Activated CD4-positive, alpha-beta memory T cell treated with anti-CD3 and anti-CD28 coated beads for 36 hours (primary cell): ENCODE measurements around the gene FBL. TPM values are rescaled to one million over a fixed set of nuclear protein-coding genes. Genes with fewer than 3 reads are reported as not detected.
A peak's percentile ranks its signal among the peaks of the same experiment; 100 is the strongest.

Source experiments
- CTCF ChIA-PET: fragments of 350-600 bp; sonication (Branson Sonifier 250); formaldehyde crosslinking; loops from one replicate; lab custom pipeline; 2021; ENCODE audit warnings: antibody characterized with exemption, inconsistent platforms; lab: Charles Lee
- POLR2A ChIA-PET: fragments of 350-600 bp; sonication (Branson Sonifier 250); formaldehyde crosslinking; loops from one replicate; lab custom pipeline; 2021; ENCODE audit warnings: antibody characterized with exemption; lab: Charles Lee
- DNase-seq: peaks from one replicate; pipeline ENCODE4 v3.0.0-alpha.2; 2020
- H3K27ac Mint-ChIP-seq: one replicate; pipeline ENCODE4 v1.8.0; 2021; ENCODE audit warnings: mixed read lengths
- H3K27me3 Mint-ChIP-seq: one replicate; pipeline ENCODE4 v1.8.0; 2021; ENCODE audit warnings: mixed read lengths
- H3K36me3 Mint-ChIP-seq: one replicate; pipeline ENCODE4 v1.8.0; 2021; ENCODE audit warnings: mixed read lengths
- H3K4me1 Mint-ChIP-seq: one replicate; pipeline ENCODE4 v1.8.0; 2021; ENCODE audit warnings: low read depth, mixed read lengths
- H3K4me3 Mint-ChIP-seq: one replicate; pipeline ENCODE4 v1.8.0; 2021; ENCODE audit warnings: mild to moderate bottlenecking, mixed read lengths
- H3K9me3 Mint-ChIP-seq: one replicate; pipeline ENCODE4 v1.8.0; 2021; ENCODE audit warnings: mixed read lengths
- intact Hi-C: fragments of 100-400 bp; cut with micrococcal nuclease; formaldehyde crosslinking; loops from one replicate; pipeline ENCODE4 v1.15.1; 2023
- total RNA-seq, 2 experiments: library from RNA; stranded (reverse); gene quantifications; one replicate each; pipeline ENCODE4 v1.2.3, GENCODE V29; 2021

Gene FBL
- total RNA-seq, 2 experiments from 2014 or later, result 579 to 589 TPM

DNA sequence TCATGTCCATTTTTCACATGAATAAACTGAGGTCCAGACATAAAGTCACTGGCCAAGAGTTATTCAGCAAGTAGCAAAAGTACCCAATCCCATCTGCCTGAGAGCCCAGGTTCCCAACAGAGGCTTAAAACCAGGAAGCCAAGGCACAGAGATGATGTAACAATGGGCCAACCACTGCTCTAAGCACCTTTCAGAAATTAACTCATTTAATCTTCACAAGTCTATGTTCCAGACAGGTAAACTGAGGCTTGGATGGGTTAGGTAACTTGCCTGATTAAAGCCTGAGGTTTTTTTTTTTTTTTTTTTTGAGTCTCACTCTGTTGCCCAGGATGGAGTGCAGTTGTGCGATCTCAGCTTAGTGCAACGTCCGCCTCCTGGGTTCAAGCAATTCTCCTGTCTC, 8.2 kb downstream of the FBL start:
- H3K27me3 Mint-ChIP-seq, result no peaks in the 10 kb centered on the region
- ChIA-PET POLR2A (no interaction called here), CTCF (no interaction called here)
- H3K27ac Mint-ChIP-seq, result no peak overlapping the region
- DNase-seq, result no peak
- peaks cover 27% of the 10 kb centered on the region for H3K4me1 Mint-ChIP-seq
- no peak overlapping the region for H3K4me3 Mint-ChIP-seq
- intact Hi-C loops, result no loop called here
- H3K36me3 Mint-ChIP-seq, result peaks cover 59% of the 10 kb centered on the region
- H3K9me3 Mint-ChIP-seq, result no peaks in the 10 kb centered on the region

GRCh38 chr19:39834287-39834841, 11.8 kb downstream of the FBL start:
- Mint-ChIP-seq H3K27me3 (no peaks in the 10 kb centered on the region), H3K4me1 (peaks cover 21% of the 10 kb centered on the region), H3K4me3 (peak overlapping the region; percentile 50), H3K9me3 (no peaks in the 10 kb centered on the region), H3K27ac (peak overlapping the region; percentile 74), H3K36me3 (peaks cover 53% of the 10 kb centered on the region)
- ChIA-PET POLR2A (interaction anchor here (1.2 to 2.1 kb wide), 5 partner anchors 9 to 136 kb away, joined by 3 to 20 read pairs (median 8); partner anchors contain the start of genes FBL and PSMC4), CTCF (interaction anchor here (0.7 to 2.2 kb wide), 8 partner anchors 9 to 306 kb away, joined by 3 to 56 read pairs (median 4); partner anchors contain the start of genes FBL and PSMC4)
- intact Hi-C loops, result no loop called here
- no peak for DNase-seq

DNA sequence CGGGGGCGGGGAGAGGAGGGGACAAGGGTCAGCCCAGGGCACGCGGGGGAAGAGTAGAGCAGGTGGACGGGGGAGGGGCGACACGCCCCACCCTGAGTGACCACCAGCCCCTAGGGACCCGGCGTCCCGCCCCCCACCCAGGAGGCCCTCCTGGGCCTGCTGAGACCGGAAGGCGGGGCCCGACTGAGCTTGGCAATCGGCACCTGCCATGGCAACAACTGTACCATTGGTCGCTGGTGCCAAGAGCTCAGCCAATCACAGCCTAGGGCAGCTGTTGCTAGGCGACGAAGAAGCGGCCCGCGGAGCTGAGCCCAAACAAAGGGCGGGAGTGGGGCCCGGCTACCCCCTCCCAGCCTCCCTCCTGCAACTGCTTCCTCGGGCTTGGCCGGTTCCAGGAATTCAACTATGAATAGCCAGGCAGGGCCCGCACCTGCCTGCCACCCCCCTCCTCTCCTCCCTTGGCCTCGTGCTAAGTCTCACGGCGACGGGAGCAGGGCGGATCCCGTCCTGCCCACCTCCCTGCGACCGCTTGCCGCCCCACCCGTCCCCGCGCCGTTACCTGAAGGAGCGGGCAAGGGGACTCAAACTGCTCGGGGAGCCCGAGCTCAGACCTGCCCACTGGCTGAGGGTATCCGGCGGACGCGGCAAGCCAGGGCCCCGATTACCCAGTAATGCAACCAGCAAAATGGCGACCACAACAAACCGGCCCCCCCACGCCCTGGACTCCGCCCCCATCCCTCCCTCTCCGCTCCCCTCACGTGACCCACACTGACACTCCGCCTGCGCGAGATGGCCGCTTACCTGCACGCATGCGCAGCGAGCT, 12.5 kb downstream of the FBL start, which contains the start of gene DYRK1B:
DYRK1B (minus strand) TSS at position 699 of the 823 bp plus-strand sequence. CDS start 2,295 bp downstream, outside the sequence.
- Mint-ChIP-seq H3K27me3 (no peaks in the 10 kb centered on the region), H3K9me3 (no peaks in the 10 kb centered on the region), H3K4me1 (peaks cover 26% of the 10 kb centered on the region), H3K4me3 (peak within 1 kb of the TSS; percentile 58), H3K27ac (peak within 1 kb of the TSS; percentile 74), H3K36me3 (peaks cover 52% of the 10 kb centered on the region)
- POLR2A ChIA-PET, result interaction anchor here (1.2 to 2.1 kb wide), 5 partner anchors 9 to 137 kb away, joined by 3 to 20 read pairs (median 8); partner anchors contain the start of genes FBL and PSMC4
- intact Hi-C loops, result loop anchor here (1.0 kb wide), 2 partner anchors 9 to 13 kb away; partner anchors contain the start of gene FBL
- peak; percentile 98 for DNase-seq
- CTCF ChIA-PET, result interaction anchor here (0.6 to 2.2 kb wide), 9 partner anchors 9 to 307 kb away, joined by 3 to 56 read pairs (median 4); partner anchors contain the start of genes FBL and PSMC4

DNA sequence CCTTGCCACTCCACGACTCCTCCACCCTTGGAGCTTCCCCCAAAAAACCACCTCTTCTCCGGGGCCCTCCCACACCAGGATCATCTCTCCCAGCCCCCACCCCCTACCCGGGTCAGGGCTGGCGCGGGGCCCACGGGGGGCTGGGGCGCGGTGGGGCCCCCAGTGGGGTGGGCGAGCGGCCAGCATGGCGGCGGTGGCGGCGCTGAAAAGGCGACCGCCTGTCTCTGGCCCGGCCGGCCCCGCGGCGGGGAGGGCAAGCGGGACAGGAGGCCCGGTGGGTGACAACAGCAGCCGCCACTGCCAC, 13.1 kb downstream of the FBL start:
- H3K4me3 Mint-ChIP-seq, result peak overlapping the region; percentile 58
- intact Hi-C loops, result loop anchor here (1.0 kb wide), 2 partner anchors 9 to 13 kb away; partner anchors contain the start of gene FBL
- no peaks in the 10 kb centered on the region for H3K27me3 Mint-ChIP-seq
- ChIA-PET POLR2A (interaction anchor here (1.3 to 2.1 kb wide), 4 partner anchors 8 to 137 kb away, joined by 4 to 20 read pairs (median 8); partner anchors contain the start of genes FBL and PSMC4), CTCF (interaction anchor here (1.3 to 2.2 kb wide), 4 partner anchors 11 to 160 kb away, joined by 3 to 56 read pairs (median 4); partner anchors contain the start of genes FBL and PSMC4)
- H3K36me3 Mint-ChIP-seq, result peaks cover 52% of the 10 kb centered on the region
- H3K9me3 Mint-ChIP-seq, result no peaks in the 10 kb centered on the region
- peak overlapping the region; percentile 40 for H3K27ac Mint-ChIP-seq
- DNase-seq, result no peak
- peaks cover 29% of the 10 kb centered on the region for H3K4me1 Mint-ChIP-seq

DNA sequence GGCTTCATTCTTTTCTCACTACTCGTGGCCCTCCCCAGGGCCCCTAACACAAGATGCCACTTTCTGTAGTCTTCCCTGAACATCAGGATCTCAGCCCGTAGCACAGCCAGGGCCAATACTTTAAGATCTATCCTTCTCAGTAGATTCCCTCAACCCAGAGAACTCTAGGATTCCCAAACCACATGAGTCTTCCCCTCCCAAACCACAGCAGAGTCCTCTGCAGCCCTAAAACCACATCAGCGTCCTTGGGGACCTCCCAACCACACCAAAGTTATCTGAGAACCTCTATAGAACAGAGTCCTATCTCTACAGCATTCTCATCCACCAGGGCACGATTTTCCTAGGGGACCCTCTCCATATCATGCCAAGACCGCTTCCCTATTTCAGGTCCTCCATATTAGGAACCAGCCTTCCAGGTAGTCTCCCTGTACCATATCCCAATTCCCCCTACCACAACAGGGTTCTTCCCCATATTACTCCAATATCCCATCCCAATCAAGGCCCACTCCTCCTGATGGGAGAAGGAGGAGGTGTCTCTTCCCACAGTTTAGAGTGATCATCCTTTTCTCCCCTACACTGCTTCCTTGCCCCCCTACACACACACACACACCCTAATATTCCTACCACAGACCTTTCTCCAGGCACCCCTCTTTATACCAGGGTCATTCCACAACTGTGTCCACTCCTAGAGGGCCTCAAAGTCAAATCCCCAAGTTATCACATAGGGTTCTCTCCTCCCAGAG, 13.7 kb downstream of the FBL start:
- POLR2A ChIA-PET, result interaction anchor here (2.1 kb wide), 2 partner anchors 8 to 13 kb away, joined by 9 to 20 read pairs; partner anchors contain the start of gene FBL
- H3K36me3 Mint-ChIP-seq, result peaks cover 51% of the 10 kb centered on the region

DNA sequence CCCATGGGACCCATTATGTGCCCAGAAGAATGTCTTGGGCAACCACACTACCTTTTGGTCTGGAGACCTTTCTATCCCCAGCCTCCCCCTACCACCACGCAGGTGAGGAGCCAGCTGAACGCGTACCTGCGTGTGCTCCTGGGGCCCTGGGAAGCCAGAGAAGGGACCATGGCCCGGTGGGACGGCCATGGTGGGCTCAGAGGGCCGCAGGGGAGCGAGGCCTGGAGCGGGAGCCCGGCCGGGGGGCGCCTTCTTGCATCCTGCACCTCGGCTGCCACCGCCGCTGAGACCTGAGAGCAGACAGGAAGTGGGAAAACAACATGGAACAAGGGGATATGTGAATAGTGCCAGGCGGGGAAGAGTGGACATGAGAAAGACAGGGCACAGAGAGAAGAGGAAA, 14.5 kb downstream of the FBL start:
- Mint-ChIP-seq H3K4me3 (no peak overlapping the region), H3K27ac (peak overlapping the region; percentile 53), H3K27me3 (no peaks in the 10 kb centered on the region), H3K36me3 (peaks cover 44% of the 10 kb centered on the region), H3K4me1 (peaks cover 29% of the 10 kb centered on the region), H3K9me3 (no peaks in the 10 kb centered on the region)
- DNase-seq, result no peak
- POLR2A ChIA-PET, result no interaction called here
- CTCF ChIA-PET, result no interaction called here
- intact Hi-C loops, result no loop called here

More for the DNA sequence above, 13.7 kb downstream of the FBL start:
- Mint-ChIP-seq H3K27ac (peak overlapping the region; percentile 53), H3K27me3 (no peaks in the 10 kb centered on the region), H3K9me3 (no peaks in the 10 kb centered on the region), H3K4me1 (peaks cover 29% of the 10 kb centered on the region), H3K4me3 (peak overlapping the region; percentile 58)
- DNase-seq, result no peak
- intact Hi-C loops, result loop anchor here (1.0 kb wide), 2 partner anchors 8 to 14 kb away; partner anchors contain the start of gene FBL
- CTCF ChIA-PET, result interaction anchor here (1.4 to 2.2 kb wide), 2 partner anchors 12 to 139 kb away, joined by 4 to 56 read pairs; partner anchors contain the start of genes FBL and PSMC4

DNA sequence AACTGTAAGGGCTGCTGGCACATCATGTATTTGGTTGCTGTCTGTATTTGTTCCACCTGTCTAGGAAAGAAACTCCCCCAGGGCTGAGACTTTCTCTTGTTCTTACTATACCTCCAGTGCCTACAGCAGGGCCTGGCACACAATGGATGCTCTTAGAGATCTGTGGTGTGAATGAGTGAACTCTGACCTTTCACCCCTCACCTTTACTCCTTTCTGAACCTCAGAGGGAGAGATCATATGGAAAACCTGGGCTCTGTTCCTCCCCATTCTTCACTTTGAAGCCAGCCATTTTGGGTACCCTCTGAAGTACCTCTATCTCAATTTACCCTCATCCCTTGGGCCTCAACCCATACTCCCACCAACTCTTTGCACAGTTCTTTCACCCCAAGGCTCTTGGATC, 15.3 kb downstream of the FBL start:
- intact Hi-C loops, result no loop called here
- H3K27ac Mint-ChIP-seq, result peak overlapping the region; percentile 6

DNA sequence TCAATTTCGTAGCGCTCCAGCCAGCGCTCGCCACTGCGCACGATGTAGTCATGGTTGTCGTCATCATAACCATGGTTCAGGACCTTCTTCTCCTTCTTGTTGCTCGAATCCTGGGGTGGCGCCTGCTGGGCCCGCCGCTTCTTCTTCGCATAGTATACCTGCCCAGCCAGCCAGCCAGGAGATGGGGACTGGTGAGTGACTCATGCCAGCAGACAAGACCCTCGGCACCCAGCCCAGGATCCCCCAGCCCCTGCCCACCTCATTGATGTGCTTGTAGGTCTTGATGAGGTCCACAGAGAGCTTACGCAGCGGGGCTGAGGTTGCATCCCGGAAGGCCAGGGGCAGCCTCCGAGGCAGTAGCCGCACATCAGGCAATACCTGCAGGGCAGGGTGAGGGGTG, 15.8 kb downstream of the FBL start:
- H3K36me3 Mint-ChIP-seq, result peaks cover 36% of the 10 kb centered on the region
- ChIA-PET POLR2A (no interaction called here), CTCF (interaction anchor here (1.2 kb wide), 1 partner anchor 156 kb away, joined by 3 read pairs; no protein-coding TSS in a partner anchor)
- DNase-seq, result no peak
- no peak overlapping the region for H3K4me3 Mint-ChIP-seq
- intact Hi-C loops, result no loop called here
- H3K4me1 Mint-ChIP-seq, result peaks cover 29% of the 10 kb centered on the region
- H3K27ac Mint-ChIP-seq, result no peak overlapping the region
- no peaks in the 10 kb centered on the region for H3K27me3 Mint-ChIP-seq
- no peaks in the 10 kb centered on the region for H3K9me3 Mint-ChIP-seq

More for the DNA sequence above, 15.3 kb downstream of the FBL start:
- H3K9me3 Mint-ChIP-seq, result no peaks in the 10 kb centered on the region
- no peak for DNase-seq
- POLR2A ChIA-PET, result no interaction called here
- H3K36me3 Mint-ChIP-seq, result peaks cover 36% of the 10 kb centered on the region
- CTCF ChIA-PET, result no interaction called here
- peaks cover 29% of the 10 kb centered on the region for H3K4me1 Mint-ChIP-seq
- no peaks in the 10 kb centered on the region for H3K27me3 Mint-ChIP-seq
- H3K4me3 Mint-ChIP-seq, result no peak overlapping the region

DNA sequence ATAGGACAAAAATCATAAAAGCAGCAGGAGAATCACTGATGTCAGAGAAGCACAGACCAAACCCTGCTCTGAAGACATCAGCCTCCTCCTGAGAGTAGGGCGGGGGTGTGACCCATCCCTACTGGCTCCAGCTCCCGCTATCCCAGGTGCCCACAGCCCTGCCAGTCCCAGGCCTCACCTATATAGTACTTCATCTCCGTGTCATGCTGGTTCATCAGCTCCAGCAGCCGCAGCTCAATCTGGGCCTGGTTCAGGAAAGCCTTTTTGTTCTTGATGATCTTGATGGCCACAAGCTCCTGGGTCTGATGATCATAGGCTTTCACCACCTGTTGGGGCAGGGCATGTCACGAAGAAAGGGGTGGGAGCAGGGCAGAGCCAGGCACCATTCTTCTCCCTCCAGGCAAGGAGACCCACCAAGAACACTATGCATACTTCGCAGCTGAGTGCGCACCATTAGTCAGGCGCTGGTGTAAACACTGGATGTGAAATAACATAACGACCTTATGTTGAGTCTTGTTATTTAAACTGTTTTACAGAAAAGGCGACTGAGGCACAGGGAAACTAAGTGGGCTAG, 16.4 kb downstream of the FBL start:
- Mint-ChIP-seq H3K36me3 (peaks cover 34% of the 10 kb centered on the region), H3K4me1 (peaks cover 29% of the 10 kb centered on the region), H3K27ac (no peak overlapping the region)

DNA sequence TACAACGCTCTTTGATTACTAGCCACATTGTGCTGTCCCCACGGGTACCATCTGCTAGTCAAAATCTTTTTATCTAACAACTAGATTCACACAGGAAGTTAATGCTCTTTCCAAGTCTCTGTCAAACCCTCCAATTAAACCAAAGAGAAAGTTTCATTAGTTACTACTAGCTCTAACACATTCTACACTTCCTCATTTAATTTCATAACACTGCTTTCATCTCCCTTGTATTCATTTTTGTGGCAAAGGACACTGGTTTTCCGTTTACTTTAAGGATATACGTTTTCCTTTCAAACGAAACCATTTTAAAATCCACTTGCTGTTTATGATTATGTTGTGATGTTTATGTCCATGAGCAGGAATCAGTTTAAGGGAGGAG, 17.5 kb downstream of the FBL start:
- Mint-ChIP-seq H3K27ac (peak overlapping the region; percentile 63), H3K27me3 (no peaks in the 10 kb centered on the region), H3K4me1 (peaks cover 21% of the 10 kb centered on the region), H3K4me3 (peak overlapping the region; percentile 48), H3K9me3 (no peaks in the 10 kb centered on the region), H3K36me3 (peaks cover 26% of the 10 kb centered on the region)
- ChIA-PET CTCF (interaction anchor here (0.9 to 1.9 kb wide), 2 partner anchors 15 to 36 kb away, joined by 3 to 9 read pairs; no protein-coding TSS in a partner anchor), POLR2A (interaction anchor here (1.2 to 1.3 kb wide), 2 partner anchors 16 to 18 kb away, joined by 5 read pairs; partner anchors contain the start of gene FBL)
- DNase-seq, result no peak
- intact Hi-C loops, result no loop called here

More for the DNA sequence above, 16.4 kb downstream of the FBL start:
- POLR2A ChIA-PET, result no interaction called here
- CTCF ChIA-PET, result interaction anchor here (0.9 to 1.2 kb wide), 2 partner anchors 37 to 155 kb away, joined by 3 read pairs; no protein-coding TSS in a partner anchor
- Mint-ChIP-seq H3K9me3 (no peaks in the 10 kb centered on the region), H3K27me3 (no peaks in the 10 kb centered on the region), H3K4me3 (no peak overlapping the region)
- DNase-seq, result no peak
- intact Hi-C loops, result no loop called here
